B cell (primary cell): ENCODE measurements around the gene COL4A5. TPM values are rescaled to one million over a fixed set of nuclear protein-coding genes. Genes with fewer than 3 reads are reported as not detected.

Experiments
- ATAC-seq: fragments of 200-7000 bp; cut with Tn5 transposase; one replicate; pipeline ENCODE4 v1.10.0; 2021; ENCODE audit warnings: low read depth, mild to moderate bottlenecking, moderate number of reproducible peaks, moderate library complexity
- CTCF ChIA-PET: fragments of 350-600 bp; sonication (Branson Sonifier 250); formaldehyde crosslinking; loops from one replicate; lab custom pipeline; 2021; ENCODE audit warnings: antibody characterized with exemption, inconsistent platforms; lab: Charles Lee
- POLR2A ChIA-PET: fragments of 350-600 bp; sonication (Branson Sonifier 250); formaldehyde crosslinking; loops from one replicate; lab custom pipeline; 2021; ENCODE audit warnings: antibody characterized with exemption; lab: Charles Lee
- DNase-seq: peaks from one replicate; pipeline ENCODE4 v3.0.0; 2013
- H2AFZ ChIP-seq: 2 replicates; pipeline ENCODE4 v1.6.1; 2012; ENCODE audit warnings: mild to moderate bottlenecking, low read depth, low read length; ENCODE audit not compliant: insufficient read depth, poor library complexity, severe bottlenecking
- H3K27ac ChIP-seq, 2 donors: 1 replicate in 1 of 2; 2 replicates in 1 of 2; pipeline ENCODE4 v1.5.1; 2012 to 2013; ENCODE audit warnings: low read length in 2 of 2, mild to moderate bottlenecking in 2 of 2, moderate library complexity in 1 of 2
- H3K27me3 ChIP-seq, 4 experiments: fragments of 200-600 bp in 1 of 4; sonication (generic) in 1 of 4; replicated peaks in 1 of 4; 1 replicate in 2 of 4; 2 replicates in 2 of 4; pipeline versions ENCODE4 v1.6.1 to v1.7.0; 2013 to 2016; ENCODE audit warnings: low read length in 3 of 4, mild to moderate bottlenecking in 2 of 4, mixed read lengths in 1 of 4, moderate library complexity in 1 of 4; ENCODE audit not compliant: insufficient read depth in 4 of 4, control insufficient read depth in 3 of 4; ENCODE audit errors: control extremely low read depth in 1 of 4
- H3K36me3 ChIP-seq, 2 experiments: replicated peaks in 1 of 2; 1 replicate in 1 of 2; 2 replicates in 1 of 2; pipeline versions ENCODE4 v1.6.1 to v1.7.1; 2013; ENCODE audit warnings: low read length in 1 of 2; ENCODE audit not compliant: insufficient read depth in 2 of 2, control insufficient read depth in 1 of 2; ENCODE audit errors: control extremely low read depth in 1 of 2, extremely low read depth in 1 of 2
- H3K4me1 ChIP-seq, 2 donors: fragments of 200-600 bp in 1 of 2; sonication (generic) in 1 of 2; 1 replicate in 1 of 2; 2 replicates in 1 of 2; pipeline versions ENCODE4 v1.5.1 to v1.6.1; 2013 to 2017; ENCODE audit warnings: low read length in 2 of 2; ENCODE audit not compliant: control insufficient read depth in 2 of 2, insufficient read depth in 2 of 2
- H3K4me2 ChIP-seq: replicated peaks from 2 replicates; pipeline ENCODE3; 2012; ENCODE audit warnings: mild to moderate bottlenecking, low read depth, low read length; ENCODE audit not compliant: poor library complexity, severe bottlenecking
- H3K4me3 ChIP-seq, 5 experiments: fragments of 200-600 bp in 1 of 5; sonication (generic) in 1 of 5; 1 replicate in 3 of 5; 2 replicates in 2 of 5; pipeline versions ENCODE4 v1.5.1 to v1.7.0; 2011 to 2016; ENCODE audit warnings: low read length in 4 of 5, mild to moderate bottlenecking in 4 of 5, low read depth in 2 of 5, control low read depth in 1 of 5, moderate library complexity in 1 of 5; ENCODE audit not compliant: insufficient read depth in 1 of 5; ENCODE audit errors: control extremely low read depth in 1 of 5, extremely low read depth in 1 of 5
- H3K79me2 ChIP-seq: fragments of 200-600 bp; sonication (generic); one replicate; pipeline ENCODE4 v1.6.0; 2016; ENCODE audit warnings: low read length; ENCODE audit not compliant: control insufficient read depth, insufficient read depth
- H3K9ac ChIP-seq: fragments of 200-600 bp; sonication (generic); 2 replicates; pipeline ENCODE4 v1.6.1; 2017; ENCODE audit warnings: mild to moderate bottlenecking, low read length, moderate library complexity
- H3K9me3 ChIP-seq, 3 donors: one replicate each; pipeline versions ENCODE4 v1.6.1 to v1.7.1; 2013; ENCODE audit warnings: low read length in 2 of 3; ENCODE audit not compliant: control insufficient read depth in 2 of 3, insufficient read depth in 1 of 3; ENCODE audit errors: control extremely low read depth in 1 of 3
- H4K20me1 ChIP-seq: 2 replicates; pipeline ENCODE4 v1.6.0; 2012; ENCODE audit warnings: mild to moderate bottlenecking, low read length; ENCODE audit not compliant: insufficient read depth, control insufficient read depth, poor library complexity, severe bottlenecking
- H3K27ac Mint-ChIP-seq: one replicate; pipeline ENCODE4 v1.8.0; 2021; ENCODE audit warnings: mixed read lengths
- H3K27me3 Mint-ChIP-seq: one replicate; pipeline ENCODE4 v1.8.0; 2021; ENCODE audit warnings: mixed read lengths
- H3K4me1 Mint-ChIP-seq: one replicate; pipeline ENCODE4 v1.8.0; 2021; ENCODE audit warnings: mixed read lengths
- H3K4me3 Mint-ChIP-seq: one replicate; pipeline ENCODE4 v1.8.0; 2021; ENCODE audit warnings: mixed read lengths
- H3K9me3 Mint-ChIP-seq: one replicate; pipeline ENCODE4 v1.8.0; 2022; ENCODE audit warnings: mixed read lengths; ENCODE audit not compliant: insufficient read depth
- CTCF ChIP-seq: fragments of 200-600 bp; IDR thresholded peaks from one replicate; pipeline ENCODE4 v1.8.0; 2022; ENCODE audit warnings: antibody characterized with exemption, mild to moderate bottlenecking
- EZH2 ChIP-seq: IDR thresholded peaks from 2 replicates; pipeline ENCODE4 v1.6.1; 2012; ENCODE audit warnings: borderline replicate concordance, low read depth, mild to moderate bottlenecking, moderate library complexity, low read length; ENCODE audit not compliant: insufficient read depth, poor library complexity, severe bottlenecking
- WGBS: methylation state at CpG from one replicate; pipeline ENCODE4 v1.1.5; 2013; ENCODE audit warnings: missing lambda C conversion rate; ENCODE audit not compliant: insufficient coverage; 5-methylcytosine and 5-hydroxymethylcytosine counted together
- intact Hi-C: fragments of 100-400 bp; cut with micrococcal nuclease; formaldehyde crosslinking; loops from one replicate; pipeline ENCODE4 v1.10.0; 2022
- polyA plus RNA-seq: library from polyadenylated mRNA; depleted of rRNA; stranded (reverse); fragments of >200 nt; gene quantifications from 2 replicates; pipeline ENCODE4 v1.2.3, GENCODE V29; 2012
- total RNA-seq, 2 donors: library from RNA; stranded (reverse); fragments of 120-200 nt in 1 of 2; gene quantifications; 1 replicate in 1 of 2; 2 replicates in 1 of 2; pipeline versions ENCODE4 v1.2.3 to v1.2.4, GENCODE V29; 2013 to 2022

Gene COL4A5
- total and polyA plus RNA-seq, 2 donors (not counting 1 experiment from before 2014, with no cell fraction given) = not detected

- Histone ChIP-seq H3K9me3 (no peaks in the 10 kb centered on the region), H3K27ac (no peak overlapping the region), H3K36me3 (no peaks in the 10 kb centered on the region), H3K4me1 (no peaks in the 10 kb centered on the region), H3K4me3 (no peak overlapping the region), H3K27me3 (peaks cover 0 to 5% (median 1%) of the 10 kb centered on the region in 4 experiments), H3K9ac (no peak overlapping the region), H2AFZ (no peak overlapping the region), H3K79me2 (no peaks in the 10 kb centered on the region), H3K4me2 (no peak overlapping the region), H4K20me1 (no peaks in the 10 kb centered on the region)
- 26% methylated on average over 3 of the region's 20 CpGs for WGBS
- H3K4me1 Mint-ChIP-seq = peaks cover 4% of the 10 kb centered on the region
- intact Hi-C loops = no loop called here
- no peak for DNase-seq
- peaks cover 16% of the 10 kb centered on the region for H3K27me3 Mint-ChIP-seq
- ATAC-seq = no peak
- ChIA-PET CTCF (no interaction called here), POLR2A (no interaction called here)
- no peak overlapping the region for H3K4me3 Mint-ChIP-seq
- no peaks in the 10 kb centered on the region for H3K9me3 Mint-ChIP-seq
- no peak overlapping the region for H3K27ac Mint-ChIP-seq
- no peak for TF ChIP-seq EZH2
- no peak for TF ChIP-seq CTCF
These were observed 2.1 kb upstream of the COL4A5 start for GRCh38 chrX:108437349-108438109.

GRCh38 chrX:108438110-108438623, 1.5 kb upstream of the COL4A5 start, which contains the start of gene COL4A6:
COL4A6 (minus strand) TSS chrX:108438422; CDS start chrX:108438196, 226 bp downstream.
- DNase-seq (no peak), ATAC-seq (no peak)
- 2% methylated on average over 10 of the region's 16 CpGs for WGBS
- H3K9me3 Mint-ChIP-seq = no peaks in the 10 kb centered on the region
- ChIA-PET CTCF (no interaction called here), POLR2A (no interaction called here)
- peaks cover 0 to 5% (median 1%) of the 10 kb centered on the region in 4 experiments for H3K27me3 ChIP-seq
- no peak within 1 kb of the TSS for H3K9ac ChIP-seq
- peaks cover 4% of the 10 kb centered on the region for H3K4me1 Mint-ChIP-seq
- H2AFZ ChIP-seq = peak within 1 kb of the TSS; percentile 39
- no peak for TF ChIP-seq EZH2
- TF ChIP-seq CTCF = no peak
- no peak within 1 kb of the TSS for H3K27ac Mint-ChIP-seq
- H3K4me1 ChIP-seq = no peaks in the 10 kb centered on the region
- H4K20me1 ChIP-seq = no peaks in the 10 kb centered on the region
- H3K36me3 ChIP-seq = no peaks in the 10 kb centered on the region
- peaks cover 18% of the 10 kb centered on the region for H3K27me3 Mint-ChIP-seq
- no peak within 1 kb of the TSS for H3K4me2 ChIP-seq
- H3K79me2 ChIP-seq = no peaks in the 10 kb centered on the region
- H3K9me3 ChIP-seq = no peaks in the 10 kb centered on the region
- no peak within 1 kb of the TSS for H3K27ac ChIP-seq
- intact Hi-C loops = no loop called here
- no peak within 1 kb of the TSS for H3K4me3 Mint-ChIP-seq
- H3K4me3 ChIP-seq = no peak within 1 kb of the TSS
